GM18870 (cell line): ENCODE data around the gene ARHGEF1.

Experiments used
- ATAC-seq: cut with Tn5 transposase; IDR thresholded peaks from one replicate; pipeline ENCODE4 v1.9.1; 2021; ENCODE audit warnings: moderate library complexity; ENCODE audit not compliant: unreplicated experiment

The ARHGEF1 gene

DNA sequence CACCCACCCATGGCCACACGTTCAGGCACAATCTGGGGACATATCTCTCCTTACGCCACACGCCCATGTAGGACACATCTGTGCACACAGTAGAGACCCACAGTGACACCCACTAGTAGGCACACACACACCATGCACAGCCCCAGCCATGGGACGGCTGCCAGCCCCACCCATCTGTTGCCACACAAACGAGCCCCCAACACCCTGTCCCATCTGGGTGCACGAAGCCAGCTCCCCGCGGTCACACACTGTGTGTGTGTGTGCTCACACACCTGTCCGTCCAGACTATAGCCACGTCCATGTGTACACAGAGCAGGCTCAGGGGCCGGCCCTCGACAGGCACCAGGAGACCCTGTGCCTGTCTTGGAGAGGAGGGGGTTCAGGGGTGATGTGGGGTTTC is 34.7 kb downstream of the ARHGEF1 start:
- ATAC-seq = no peak

DNA sequence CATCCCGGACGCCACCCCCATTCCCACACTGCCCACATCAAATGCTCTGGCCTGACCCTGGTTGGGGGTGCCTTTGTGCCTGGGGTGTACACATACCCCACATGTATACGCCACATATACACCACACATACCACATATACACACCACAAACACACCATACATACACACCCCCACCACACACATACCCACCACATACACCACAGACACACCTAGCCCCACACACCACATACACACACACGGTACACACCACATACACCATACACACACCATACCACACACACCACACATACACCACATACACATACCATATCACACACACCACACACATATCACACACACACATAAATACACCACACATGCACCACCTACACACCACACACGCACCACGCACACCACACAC is 35.1 kb downstream of the ARHGEF1 start:
- no peak for ATAC-seq

DNA sequence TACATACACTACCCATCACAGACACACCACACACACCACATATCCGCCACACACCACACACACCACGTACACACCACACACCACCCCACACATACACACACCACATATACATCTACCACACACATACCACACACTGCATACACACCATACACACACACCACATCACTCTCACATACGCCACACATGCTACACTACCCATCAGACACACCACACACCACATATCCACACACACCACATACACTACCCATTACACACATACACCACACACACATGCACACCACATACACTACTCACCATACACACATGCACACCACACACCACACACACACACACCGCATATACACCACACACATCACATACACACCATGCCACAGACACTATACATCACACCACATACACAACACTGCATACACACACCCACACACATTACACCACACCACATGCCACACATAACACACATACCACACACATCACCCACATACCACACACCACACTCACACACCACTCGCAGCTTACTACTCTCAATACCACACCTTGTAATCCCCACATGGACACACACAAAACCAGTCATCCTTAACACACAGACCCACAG is 35.8 kb downstream of the ARHGEF1 start:
- ATAC-seq = no peak

DNA sequence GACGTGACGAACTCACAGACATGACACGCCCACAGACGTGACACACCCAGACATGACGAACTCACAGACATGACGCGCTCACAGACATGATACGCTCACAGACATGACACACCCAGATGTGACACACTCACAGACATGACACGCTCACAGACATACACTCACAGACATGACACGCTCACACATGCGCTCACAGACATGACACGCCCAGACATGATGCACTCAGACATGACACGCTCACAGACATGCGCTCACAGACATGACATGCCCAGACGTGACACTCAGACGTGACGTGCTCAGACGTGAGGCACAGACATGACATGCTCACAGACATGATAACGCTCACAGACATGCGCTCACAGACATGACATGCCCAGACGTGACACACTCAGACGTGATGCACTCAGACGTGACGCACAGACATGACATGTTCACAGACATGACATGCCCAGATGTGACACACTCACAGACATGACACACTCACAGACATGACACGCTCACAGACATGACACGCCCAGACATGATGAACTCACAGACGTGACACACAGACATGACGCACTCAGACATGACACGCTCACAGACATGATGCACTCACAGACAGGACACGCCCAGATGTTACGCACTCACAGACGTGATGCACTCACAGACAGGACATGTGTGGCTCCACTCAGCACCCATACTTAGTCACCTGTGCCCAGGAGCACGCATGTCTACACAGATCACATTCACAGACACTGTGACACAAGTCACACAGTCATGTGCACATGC is 37.1 kb downstream of the ARHGEF1 start:
- no peak for ATAC-seq

DNA sequence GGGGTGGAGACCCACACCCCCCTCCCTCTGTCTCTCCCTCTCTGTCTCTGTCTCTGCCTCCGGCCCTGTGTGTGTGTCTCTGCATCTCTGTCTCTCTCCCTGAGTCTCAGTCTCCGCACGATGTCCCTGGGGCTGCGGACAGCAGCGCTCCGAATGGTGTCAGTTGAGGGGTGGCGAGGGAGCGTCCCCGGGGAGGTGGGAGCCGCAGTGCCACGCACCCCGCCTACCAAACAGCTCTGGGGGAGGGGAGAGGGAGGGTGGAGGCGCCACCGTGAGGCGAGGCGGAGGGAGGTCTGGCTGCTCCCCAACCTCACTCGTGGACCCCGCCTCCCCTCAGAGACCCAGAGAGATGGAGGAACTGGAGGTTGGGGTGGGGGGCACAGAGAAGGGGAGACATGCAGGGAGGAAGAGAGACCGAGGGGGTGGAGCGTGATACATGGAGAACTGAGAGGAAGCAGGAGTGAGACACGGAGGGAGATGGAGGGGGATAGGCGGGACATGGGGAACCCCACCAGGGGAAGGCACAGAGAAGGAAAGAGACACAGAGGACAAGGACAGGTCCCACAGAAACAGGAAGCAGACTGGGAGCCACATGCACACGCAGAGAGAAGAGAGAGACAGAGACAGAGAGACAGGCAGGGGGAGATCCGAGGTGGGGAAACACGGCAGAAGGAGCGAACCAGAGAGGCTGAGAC is 38.0 kb downstream of the ARHGEF1 start:
- ATAC-seq = no peak

DNA sequence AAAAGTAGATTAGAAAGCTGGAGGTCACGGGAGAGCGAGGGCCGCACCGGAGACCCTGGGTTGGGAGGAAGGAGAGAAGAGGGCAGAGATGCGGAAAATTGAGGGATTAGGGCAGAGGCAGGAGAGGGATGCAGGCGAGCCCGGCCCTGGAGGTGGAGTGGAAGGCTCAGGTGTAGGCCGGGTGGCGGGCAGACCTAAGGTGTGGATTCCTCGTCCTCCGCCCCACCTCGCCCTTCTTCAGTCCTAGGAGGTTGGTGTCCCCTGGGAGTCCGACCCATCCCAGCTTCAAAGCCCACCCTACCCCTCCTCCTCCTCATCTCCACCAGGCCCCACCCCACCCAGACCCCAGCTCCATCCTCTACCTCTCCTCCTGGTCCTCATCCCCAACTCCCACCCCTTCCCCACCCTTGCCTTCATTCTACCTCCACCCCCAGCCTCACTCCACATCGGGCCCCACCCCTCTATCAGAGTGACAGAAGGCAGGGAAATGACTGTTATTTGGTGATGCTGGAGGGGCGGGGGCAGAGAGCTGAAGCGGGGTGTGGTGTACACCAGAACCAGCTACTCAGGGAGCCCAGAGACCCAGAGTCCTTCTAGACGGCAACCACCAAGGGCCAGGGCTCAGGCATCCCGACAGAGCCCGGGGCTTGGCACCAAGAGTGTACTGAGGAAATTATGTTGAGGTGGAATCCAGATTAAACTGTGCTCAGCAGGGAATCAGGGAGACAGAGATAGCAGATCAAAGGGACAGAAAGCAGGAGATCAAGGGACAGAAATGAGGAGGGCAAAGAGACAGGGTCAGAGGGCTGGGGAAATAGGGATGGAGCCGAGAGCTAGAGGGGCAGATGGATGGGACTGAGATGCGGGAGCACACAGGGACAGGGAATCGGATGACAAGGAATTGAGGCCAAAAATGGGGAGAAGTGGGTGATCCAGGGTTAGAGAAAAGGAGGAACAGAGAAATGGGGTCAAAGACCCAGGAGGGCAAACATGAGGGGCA is 38.9 kb downstream of the ARHGEF1 start:
- no peak for ATAC-seq

DNA sequence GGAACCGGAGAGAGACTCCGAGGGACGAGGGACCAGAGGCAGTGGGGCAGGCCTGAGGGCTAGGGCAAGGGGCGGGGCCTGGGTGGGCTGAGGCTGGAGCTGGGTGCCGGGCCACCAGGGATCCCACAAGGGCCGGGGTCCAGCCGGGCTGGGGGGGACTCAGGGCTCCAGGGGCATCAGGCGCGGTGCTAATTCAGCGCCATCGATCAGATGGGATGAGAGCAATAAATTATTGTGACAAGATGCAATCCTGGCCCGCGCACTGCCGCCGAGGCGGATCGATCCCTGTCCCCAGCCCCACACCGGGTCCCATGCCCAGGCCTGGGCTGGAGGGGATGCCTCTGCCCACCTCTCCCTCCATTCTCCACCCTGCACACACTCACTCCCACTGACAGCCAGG is 39.6 kb downstream of the ARHGEF1 start:
- no peak for ATAC-seq

DNA sequence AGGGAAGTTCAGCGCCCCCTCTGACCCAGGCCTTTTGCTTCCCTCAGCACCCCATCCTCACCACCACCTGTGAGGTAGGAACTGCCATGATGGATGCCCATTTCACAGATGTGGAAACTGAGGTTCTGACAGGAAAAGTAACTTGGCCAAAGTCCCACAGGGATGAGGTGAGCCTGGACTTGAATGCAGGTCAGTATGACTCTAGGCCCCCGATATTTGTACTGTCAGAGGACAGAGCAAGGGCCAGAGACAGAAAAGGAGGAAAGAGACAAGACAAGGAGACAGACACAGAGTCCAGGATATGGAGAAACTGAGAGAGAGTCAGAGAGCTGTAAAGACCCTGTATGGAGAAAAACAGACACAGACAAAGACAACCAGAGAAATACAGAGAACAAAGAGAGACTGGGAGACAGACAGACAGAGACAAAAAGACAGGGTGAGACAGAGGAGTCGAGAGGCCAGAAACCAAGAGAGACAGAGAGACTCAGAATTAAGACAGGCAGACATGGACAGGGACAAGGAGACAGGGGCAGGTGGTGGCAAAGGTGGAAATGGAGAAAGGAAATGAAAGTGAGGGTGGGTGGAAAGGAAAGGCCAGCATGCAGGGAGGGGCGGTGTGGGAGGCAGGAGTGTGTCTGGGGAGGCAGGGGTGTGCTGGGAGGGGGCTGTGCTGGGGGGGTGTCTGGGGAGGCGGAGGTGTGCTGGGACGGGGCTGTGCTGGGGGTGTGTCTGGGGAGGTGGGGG is 40.2 kb downstream of the ARHGEF1 start:
- no peak for ATAC-seq

DNA sequence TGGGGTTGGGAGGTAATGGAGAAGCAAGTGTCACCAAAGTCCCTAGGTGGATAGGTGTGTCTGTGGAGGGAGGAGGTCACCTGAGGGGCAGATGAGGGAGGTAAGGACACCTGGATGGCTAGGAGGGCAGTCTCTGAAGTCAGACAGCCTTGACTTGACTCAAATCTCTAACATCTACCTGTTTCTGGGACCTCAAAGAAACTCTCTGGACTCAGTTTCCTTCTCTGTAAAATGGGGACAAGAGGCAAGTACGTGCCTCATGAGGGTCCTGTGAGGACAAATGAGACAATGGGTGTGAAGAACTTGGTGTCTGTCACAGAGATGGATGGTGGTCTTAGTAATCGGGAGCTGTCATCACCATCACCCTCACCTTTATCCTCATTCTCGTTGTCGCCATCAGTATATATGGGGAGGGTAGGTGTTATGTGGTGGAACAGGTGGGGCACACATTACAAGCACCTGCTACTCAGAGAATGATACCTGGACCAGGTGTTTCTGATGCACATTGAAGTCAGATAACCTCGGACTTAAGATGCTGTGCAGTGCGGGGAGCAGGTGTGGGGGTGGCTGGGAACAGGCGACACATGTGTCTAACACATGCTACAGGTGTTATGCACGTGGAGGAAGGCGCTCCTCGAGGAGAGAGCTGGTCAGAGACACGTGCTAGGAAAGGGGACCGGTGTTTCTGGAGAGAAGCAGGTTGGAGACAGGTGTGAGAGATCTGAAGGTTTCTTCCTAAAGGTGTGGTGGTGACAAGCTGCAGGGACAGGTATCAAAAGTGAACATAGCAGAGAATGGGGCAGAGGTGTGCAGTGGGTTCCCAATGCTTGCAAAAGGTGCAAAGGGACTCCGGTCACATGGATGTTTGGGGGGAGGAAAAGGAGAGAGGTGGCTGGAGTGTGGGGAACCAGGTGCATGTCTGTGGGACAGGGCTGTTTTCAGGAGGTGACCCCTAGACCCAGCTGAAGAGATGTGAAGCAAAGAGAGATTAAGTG is 41.5 kb downstream of the ARHGEF1 start:
- no peak for ATAC-seq

DNA sequence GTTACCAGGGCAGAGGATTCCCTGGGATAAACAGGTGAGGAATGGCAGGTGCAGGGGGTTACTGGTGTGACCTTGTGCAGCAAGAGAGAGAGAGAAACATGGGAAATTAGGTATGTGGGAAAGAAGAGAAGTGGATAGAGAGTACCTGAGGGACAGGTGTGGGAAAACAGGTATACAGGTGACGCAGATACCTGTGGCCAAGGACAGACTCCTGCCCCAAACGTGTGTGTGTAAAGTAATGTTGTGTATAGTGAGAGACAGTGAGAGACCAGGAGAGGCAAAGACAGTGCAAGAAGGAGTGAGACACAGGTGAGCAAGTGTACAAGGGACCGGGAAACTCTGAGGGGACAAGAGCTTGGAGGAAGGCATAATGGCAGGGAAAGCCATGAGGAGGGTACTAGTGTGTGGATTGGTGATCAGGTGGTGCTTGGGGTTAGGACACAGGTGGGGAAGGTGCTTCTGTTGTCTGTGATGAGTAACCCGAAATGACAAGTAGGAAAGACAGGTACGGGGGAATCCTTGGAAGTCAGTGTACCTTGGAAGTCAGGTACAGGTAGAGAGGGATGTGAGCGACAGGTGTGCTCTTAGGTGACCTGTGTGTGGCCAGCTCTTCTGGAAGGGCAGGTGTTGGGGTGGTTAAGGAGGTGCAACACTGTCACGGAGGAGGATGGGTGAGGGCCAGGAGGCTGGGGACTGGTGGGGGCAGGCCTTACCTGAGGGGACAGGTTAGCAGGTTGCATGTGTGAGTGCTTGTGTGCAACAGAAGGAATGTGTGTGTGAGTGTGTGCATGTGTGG is 42.4 kb downstream of the ARHGEF1 start:
- ATAC-seq = no peak

DNA sequence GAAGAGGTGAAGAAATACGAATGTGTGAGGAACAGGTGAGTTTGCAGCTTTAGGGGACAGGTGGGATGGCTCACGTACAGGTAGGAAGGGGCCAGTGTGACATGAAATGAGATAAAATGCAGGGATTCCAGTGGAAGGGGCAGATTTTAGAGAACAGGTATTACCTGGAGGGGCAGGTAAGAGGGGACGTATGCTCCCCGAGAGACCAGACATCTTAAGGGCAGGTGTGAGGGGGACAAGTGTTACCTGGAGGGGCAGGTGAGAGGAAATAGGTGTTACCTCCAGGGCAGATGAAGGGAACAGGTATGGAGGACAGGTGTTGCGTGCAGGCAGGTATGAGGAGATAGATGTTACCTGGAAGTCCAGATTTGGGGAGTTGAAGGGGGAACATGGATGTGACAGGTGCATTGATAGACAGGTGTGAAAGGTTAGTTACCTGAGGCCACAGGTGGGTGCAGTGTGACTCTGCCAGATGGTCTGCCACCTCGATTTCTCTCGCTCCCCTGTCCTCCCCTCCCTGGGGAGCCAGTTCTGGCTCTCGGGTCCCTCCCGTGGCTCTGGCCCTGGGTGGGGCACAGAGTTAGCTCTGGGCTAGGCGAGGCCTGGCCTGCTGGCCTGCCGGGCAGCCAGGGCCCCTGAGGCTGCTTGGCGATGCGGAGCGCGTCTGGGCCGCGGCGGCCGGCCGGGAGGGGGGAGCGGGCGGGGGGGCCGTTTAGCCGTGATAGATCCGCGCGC is 43.2 kb downstream of the ARHGEF1 start:
- no peak for ATAC-seq

DNA sequence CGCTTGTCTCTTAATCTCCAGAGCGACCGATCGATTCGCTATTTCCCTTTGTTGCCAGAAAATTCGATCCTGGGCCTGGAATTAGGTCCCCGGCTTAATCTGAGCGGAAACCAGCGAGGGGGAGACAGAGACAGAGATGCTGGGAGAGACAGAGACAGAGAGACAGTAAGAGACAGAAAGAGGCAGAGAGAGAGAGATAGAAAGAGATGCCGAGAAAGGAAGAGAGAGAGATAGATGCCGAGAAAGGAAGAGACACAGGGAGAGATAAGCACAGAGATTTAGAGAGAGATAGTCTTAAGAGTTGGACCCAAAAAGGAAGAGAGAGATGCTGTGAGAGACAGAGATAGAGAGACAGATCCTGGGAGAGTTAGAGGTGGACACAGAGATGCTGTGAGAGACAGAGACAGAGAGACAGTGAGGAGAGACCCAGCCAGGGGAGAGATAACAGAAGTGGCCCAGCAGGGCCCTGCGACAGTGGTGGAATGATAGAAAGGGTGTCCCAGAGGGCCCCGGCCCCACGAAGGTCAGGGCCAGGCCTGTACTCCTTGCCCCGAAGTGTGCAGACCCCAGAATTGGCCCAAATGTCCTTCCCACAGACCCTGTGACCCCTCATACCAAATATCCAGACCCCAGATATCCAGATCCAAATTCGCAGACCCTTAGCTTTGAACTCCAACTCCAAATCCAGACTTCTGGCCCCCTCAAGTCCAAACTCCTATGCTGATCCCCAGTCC is 43.9 kb downstream of the ARHGEF1 start:
- no peak for ATAC-seq

DNA sequence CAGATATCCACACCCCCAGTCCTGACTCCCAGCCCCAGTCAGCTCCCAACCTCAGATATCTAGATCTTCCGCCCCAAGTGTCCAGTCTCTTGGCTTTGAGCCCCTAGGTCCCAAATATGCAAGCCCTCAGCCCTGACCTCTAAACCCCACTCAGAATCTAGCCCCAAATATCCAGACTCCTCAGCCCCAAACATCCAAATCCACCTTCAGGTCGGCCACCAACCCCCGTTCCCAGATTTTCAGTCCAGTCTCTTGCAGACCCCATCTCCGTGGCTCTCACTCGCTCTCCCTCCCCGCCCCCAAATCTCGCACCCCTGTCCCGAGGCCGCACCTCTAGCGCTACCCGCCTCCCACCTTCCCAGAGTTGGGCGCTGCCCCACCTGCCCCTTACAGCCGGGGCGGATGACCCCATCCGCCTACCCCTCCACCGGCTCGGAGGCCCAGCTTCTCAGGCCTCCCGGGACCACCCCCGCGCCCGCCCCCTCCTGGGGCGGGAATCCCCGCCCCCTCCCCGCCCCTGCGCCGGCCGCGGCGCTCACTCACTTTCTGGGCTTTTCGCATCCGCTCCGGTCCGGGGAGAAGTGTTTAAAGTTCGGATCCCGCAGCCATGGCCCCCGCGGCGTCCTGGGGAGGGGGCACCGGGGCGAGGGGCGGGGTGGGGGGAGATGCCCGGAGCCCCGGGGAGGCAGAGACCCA is 44.7 kb downstream of the ARHGEF1 start:
- ATAC-seq = no peak

DNA sequence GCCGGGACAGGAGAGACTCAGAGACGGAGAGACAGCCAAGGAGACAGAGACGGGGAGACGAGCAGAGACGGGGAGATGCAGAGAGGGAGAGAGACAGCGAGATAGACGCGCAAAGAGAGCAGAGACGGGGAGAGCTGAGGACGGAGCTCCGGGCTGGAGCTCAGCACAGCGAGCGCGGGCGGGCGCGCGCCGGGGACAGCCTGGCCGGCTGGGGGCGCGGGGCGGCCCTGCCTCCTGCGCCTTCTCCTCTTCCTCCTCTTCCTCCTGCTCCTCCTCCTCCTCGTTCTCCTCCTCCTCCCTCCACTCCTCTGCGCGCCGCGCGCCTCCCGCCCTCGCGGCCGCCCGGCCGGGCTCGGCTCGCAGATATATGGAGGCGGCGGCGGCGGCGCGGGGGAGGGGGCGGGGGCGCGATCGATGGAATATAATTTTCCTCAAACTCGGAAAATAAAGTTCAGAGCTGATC is 45.3 kb downstream of the ARHGEF1 start, which contains the start of gene ERFL:
TSS of gene ERFL (minus strand) at position 229 of the 463 bp plus-strand sequence. CDS start 15,530 bp downstream, outside the sequence.
- no peak for ATAC-seq

DNA sequence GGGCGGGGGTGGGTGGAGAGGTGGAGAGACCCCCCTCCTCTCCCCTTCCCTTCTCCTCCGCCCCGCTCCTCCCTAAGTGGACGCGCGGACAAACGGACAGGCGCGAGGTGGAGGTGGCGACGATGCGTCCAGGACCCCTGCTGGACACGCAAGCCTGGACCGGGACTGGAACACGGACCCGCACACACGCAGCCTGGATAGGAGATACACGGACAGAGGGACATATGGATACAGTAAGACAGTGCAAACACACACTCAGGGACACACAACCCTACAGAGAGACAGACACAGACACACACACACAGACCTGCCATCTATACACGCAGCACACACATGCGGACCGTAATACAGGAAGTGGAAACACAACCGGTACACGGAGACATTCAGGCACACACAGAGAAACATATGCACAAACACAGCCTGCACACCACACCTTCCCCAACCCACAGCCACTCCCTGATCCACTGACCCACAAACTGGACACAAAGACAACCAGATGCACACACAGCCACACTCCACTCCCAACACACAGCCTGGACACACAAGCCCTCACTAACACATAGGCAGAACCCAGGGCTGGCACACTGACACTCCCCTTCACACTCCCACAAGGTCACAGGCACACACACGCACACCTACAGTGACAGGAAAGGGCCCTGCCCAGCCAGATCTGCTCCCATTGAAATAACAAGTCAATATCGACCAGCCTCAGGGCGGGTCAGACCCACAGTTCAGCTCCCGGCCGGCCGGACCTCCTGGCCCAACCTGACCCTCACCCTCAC is 46.0 kb downstream of the ARHGEF1 start:
- ATAC-seq = no peak
